Thyroid gland (tissue), 4 donors: Measurements from ENCODE around the gene PRTFDC1.

Experiments
- CTCF ChIP-seq, 6 experiments: fragments of 200-600 bp in 3 of 6; fragments of 450-650 bp in 3 of 6; sonication (generic) in 3 of 6; IDR thresholded peaks; one replicate each; pipeline ENCODE4 v1.5.1; 2016 to 2019; ENCODE audit warnings: antibody characterized with exemption in 6 of 6, mild to moderate bottlenecking in 2 of 6, inconsistent platforms in 1 of 6, moderate library complexity in 1 of 6
- POLR2A ChIP-seq, 2 donors: fragments of 450-650 bp; IDR thresholded peaks; one replicate each; pipeline ENCODE4 v1.6.1; 2017; ENCODE audit warnings: antibody characterized with exemption in 2 of 2, mild to moderate bottlenecking in 2 of 2, moderate library complexity in 1 of 2

- TF ChIP-seq CTCF (IDR thresholded peaks at IDR 0.05) (no peak), POLR2A (IDR thresholded peaks at IDR 0.05) (no peak)
Measured at GRCh38 chr10:24949616-24950015, 2.8 kb downstream of the PRTFDC1 start.
